Stimulated activated CD4-positive, alpha-beta T cell treated with anti-CD3 and anti-CD28 coated beads, Interleukin-1b, Interleukin-23, amount 100 ng/mL, for 1 hour (primary cell): ENCODE measurements around the gene CEP152.

Experiments used
- DNase-seq, 2 donors: peaks; one replicate each; pipeline ENCODE4 v3.0.0-alpha.2; 2020; ENCODE audit warnings: low read depth in 2 of 2

Gene CEP152

DNA sequence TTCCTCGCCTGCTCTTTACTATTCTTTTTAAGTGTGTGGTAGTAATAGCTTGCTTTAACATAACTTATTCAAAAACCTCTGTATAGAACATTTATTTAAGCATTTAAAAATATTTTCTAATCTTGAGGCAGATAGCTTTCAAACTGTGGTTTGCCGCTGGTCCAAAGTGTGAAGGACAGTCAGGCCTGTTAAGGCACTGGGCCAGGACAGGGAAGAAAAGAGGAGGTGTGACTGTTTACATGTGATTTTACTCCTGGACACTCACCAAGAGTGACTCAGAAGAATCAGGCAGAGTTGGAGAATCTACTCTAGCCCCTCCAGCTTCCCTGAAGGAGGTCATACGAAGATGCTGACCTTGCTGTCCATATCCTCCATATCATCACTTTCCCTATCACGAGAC lies 44.7 kb downstream of the CEP152 start:
- no peak for DNase-seq

DNA sequence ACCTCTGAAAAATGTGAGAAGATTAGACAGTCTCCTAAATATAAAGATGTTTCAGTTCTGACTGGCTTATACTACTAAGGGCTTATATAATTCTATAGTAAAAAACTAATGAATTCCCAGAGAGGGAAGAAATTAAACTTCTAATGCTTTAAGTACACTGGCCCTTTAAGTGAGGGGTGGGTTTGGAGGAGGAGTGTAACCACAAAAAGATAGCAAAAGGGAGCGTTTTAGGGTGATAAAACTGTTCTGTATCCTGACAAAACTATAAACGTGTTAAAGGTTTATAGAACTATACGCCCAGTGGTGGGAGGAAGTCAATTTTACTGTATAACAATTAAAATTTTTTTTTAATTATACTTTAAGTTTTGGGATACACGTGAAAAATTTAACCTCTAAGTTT lies 45.8 kb downstream of the CEP152 start:
- DNase-seq: no peak

DNA sequence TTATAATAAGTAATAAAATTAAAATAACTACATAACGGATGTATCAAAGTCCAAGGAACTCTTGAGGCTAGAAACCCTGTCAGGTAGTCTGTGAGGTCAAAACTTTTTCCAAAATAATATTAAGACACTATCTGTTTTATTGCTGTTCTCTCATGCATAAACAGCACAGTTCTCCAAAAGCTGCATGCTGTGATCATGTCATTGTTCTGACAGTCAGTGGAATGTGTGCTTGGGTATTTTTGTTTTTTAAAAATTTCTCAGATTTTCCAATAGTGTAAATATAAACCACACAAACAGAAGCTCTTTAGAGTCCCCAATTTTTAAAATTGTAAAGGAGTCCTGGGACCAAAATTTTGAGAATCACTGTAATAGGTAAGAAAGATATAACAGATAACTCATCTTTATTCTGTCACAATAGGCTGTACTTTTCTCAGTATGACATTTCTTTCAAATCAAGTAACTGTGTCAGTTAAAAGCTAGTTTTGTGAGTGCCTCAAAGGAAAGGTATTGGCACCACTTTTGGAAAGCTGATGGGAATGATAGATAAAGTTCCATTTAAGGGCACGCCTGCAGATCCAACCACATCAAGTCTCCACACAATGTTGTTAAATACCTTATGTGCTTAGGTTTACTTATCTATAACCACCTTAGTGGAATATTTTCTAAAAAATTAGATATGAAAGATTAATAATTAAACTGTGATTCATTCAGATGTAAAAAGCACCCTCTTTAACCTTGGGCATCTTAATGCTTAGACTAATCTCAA lies 49.3 kb downstream of the CEP152 start:
- no peak for DNase-seq

DNA sequence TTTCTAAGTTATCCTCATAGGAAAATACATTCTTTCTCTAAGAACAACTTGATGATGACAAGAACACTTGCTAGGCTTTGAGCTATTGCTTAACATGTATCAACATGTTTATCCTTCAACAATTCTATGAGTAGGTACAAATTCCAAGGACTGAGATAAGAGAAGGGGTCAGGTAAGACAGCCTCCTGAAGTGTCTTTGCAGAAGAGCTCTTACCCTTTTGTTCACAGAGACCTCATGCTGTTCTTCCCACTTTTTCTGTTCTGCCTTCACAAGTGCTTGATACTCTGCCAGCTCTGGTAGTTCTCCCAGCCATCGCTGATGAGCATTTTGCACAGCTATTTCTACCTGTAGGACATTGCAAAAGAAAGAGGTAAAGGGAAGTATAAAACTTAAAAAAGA lies 50.9 kb downstream of the CEP152 start:
- no peak for DNase-seq

DNA sequence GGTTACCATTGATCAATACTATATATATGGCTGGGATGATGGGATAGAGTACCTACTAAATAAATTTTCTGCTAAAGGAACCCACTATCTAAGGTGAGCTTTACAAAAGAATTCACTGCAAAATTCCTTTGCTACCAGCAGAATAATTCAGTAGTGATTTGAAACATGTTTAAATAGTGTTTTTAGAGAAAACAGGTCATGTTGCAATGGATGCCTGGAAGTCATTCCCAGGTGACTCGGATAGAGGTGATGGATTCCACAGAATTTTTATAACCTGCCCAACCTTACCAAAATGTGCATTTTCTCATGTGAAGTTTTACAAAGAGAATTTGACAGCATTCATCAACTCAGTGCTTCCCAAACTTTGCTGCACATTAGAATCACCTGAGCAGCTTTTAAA lies 53.2 kb downstream of the CEP152 start:
- no peak for DNase-seq

DNA sequence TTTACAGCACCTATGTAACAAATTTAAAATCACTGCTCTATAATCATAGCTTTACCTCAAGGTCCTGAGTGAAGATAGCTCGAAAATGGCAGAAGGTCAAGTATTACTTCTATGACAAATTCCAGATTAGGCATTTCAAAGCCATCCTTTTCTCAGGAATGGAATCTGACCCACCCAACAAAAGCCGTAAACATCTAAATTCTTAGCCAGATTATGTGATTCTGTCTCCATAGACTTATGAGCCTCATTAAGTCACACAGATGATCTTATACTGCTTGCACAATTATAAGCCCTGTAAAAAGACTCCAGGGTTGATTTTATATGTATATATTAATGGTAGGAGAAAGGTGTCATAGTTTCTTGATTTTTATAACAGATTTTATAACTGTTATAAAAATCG lies 56.9 kb downstream of the CEP152 start:
- no peak for DNase-seq

DNA sequence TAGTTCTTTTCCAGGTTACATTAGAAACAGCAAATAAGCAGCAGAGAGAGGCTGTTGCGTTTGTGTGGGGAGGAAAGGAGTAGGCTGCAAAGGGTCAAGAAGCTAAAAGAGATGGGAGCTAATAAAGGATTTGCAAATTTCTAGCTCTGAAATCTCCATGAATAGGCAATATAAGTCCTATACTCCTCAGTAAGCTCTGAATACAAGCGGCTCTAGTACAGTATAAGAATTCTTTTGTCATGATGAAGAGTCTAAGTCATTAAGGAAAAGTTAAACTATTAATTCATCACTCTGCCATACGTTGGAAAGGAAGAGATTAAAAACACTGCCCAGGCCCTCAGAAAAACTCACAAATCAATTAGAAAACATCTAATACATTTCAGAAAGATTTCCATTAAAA lies 59.3 kb downstream of the CEP152 start:
- no peak for DNase-seq

DNA sequence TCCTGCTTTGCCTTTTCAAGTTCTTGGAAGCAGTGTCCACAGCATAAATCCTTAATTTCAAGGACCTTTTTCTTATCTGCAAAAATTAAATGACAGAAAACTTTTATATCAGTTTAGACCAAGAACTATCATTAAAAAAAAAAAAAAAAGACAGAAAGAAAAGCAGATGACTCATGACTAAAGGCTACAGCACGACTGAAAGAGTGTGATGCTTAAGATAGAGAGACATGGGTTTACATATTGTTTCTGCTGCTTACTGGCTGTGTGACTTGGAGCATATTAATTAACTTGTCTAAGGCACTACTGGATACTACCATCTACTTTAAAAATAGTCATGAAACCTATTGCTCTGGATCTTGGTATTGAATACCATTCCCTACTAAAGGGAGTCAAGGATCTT lies 62.3 kb downstream of the CEP152 start:
- no peak for DNase-seq

DNA sequence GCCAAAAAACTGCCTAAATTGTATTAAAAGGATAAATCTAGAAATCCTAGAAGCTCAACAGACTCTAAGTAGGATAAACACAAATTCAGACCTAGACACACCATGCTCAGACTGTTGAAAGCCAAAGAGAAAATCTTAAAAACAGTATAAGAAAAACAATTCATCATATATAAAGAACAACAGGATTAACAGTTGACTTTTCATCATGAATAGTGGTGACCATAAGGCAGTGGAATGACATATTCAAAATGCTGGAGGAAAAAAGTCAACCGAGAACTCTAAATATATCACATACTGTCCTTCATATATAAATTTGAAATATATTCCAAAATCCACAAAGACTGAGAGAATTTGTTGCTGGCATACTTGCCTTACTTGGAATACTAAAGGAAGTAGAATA lies 77.3 kb downstream of the CEP152 start:
- DNase-seq: no peak

DNA sequence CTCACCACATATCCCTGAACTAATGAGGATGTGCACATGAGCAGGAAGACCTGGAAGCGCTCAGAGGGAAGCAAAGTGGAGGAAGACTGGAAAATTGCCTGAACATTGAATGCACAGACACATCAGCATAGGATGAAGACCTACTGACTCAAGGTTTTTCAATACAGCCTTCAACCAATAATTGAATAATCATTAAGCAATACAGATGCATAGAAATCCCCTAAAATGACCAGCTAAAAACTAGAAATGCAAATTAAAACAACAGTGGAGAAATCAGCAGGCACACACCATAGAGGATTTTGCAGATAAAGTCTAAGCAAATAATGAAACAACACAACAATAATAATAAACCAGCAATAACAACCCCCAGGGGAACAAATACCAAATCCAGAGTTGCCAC lies 80.4 kb downstream of the CEP152 start:
- no peak for DNase-seq

DNA sequence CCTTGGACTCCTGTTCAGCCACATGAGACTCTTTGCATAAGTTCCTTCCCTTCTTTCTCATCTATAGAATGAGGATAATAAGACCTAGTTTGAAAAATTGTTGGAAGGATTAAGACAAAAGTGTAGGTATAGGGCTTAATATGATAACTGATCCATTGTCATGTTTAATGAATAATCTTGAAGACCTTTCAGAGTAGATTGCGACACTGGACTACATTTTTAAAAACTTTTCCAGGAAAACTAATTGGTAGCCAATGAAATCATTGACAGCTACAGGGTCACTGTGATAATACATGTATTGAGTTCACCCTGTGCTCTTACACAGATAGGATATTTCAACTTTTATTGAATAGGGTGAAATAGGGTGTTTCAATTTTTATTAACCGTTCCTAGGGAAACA lies 86.9 kb downstream of the CEP152 start:
- DNase-seq: no peak

DNA sequence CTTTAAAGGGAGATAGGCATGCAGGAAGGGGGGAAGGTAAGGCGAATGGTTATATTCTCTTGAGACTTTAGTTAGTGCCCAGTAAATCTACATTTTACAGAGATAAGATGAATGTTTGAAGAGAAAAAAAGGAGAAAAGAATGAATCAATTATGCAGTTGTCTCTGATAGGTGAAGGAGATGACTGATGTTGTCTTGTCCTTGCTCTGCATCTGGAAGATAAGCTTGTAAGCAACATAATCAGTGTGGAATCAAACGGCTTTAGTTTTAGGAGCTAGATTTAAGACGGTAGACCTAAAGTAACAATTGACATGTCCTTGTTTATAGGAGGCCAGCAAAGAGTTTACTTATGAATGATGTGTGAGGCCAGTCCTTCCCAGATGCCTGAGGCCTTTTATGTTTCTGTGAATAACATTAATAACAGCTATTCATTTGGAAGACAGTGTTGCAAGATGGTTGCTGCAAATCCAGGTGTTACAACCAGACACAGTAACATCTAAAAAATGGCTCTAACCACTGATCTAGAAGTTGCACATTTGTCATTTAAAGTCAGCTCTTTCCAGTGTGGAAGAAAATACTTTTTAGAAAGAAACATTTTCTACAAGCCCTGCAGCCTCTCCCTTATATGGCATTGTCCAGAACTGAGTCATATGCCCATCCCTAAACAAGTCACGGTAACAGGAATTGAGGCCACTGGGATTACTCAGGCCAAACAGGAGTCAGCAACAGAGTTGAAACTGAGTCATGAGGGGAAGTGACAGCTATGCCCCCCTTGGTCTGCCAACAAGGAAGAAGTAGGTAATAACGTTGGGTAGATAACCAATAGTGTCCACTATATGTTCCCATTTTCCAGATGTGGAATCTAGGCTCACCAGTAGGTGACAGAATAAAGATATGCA lies 87.9 kb downstream of the CEP152 start:
- no peak for DNase-seq

DNA sequence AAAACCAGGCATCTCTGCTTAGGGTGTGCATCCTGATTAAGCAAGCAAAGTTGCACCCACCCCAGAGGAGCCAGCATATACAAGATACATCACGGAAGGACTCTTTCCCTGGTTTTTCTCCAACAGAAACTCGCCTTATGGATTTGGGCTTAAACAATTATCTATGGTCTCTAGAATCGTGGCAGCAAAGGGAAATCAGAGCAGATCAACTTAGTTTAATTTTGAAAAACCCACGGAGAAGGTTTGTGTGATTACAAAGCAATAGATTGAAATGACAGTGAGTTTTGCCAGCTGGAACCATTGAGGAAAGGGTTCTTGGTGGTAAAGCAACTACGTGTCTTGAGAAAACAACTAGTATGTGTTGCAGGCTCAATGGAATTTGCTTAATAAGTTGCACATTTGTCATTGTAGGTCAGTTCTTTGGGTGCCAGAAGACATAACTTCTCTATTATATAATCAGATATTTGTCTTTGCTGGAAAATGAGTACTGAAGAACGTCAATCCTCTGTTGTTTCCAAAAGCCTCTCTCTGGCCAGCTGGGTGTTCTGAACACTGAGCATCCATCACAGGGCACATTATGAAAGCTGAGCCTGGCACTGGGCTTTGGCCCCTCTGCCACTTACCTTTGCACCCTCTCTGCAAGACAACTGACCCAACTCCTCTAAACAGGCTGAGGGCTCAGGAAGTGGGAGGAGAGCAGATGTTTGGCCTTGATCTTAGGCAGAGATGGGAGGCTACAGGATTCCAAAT lies 89.6 kb downstream of the CEP152 start:
- DNase-seq: no peak

DNA sequence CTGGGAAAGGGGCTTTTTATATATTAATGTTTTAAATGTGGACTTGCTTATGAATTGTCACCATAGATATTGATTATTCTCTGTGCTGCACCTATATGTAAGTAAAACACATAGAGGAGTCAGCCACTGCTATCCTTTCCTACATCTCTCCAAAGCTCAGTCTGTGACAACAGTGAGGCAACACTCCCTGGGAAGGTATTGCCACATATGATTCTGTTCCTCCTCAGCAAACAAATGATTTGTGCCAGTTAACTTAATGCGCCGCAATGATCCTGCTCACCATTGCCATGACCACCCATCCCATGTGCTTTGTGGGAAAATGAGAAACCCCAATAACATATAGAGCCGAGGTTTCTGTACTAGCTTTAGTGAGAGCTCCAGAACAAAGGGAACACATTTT lies 90.2 kb downstream of the CEP152 start:
- no peak for DNase-seq

DNA sequence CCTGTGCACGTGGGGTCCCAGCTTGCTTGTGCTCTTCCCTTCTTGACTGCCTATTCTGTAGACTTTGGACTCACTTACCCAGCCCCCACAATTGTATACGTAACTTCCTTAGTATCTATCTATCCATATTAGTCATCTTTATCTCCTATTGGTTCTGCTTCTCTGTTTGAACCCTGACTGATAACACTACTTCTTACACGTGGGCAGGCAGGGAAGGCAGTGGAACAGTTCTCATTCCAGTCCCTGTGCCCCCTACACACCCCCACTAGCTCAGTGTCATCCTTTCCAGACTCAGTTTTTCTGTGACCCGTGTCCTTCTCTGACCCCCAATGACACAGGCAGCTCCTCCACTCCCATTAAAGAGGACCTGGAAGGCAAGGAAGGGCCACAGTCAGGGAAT lies 91.2 kb downstream of the CEP152 start:
- no peak for DNase-seq

DNA sequence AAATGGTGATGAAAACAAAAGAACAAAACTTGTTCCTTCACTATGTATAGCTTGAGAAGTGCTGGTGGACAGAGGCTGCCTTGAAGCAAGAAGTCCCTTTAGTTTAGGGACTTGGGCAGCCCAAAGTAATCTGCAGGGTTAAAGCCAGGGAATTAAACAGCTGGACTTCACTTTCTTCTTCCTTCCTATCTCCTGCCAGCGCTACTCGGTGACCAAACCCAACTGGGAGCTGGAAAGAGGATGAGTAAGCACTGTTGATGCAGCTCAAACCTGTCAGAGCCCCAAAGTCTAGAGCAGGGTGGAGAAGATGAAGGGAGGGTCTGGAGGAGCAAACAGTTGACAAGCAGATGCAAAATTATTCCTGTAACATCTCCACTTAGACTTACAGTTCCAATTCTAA lies 92.2 kb downstream of the CEP152 start:
- no peak for DNase-seq

DNA sequence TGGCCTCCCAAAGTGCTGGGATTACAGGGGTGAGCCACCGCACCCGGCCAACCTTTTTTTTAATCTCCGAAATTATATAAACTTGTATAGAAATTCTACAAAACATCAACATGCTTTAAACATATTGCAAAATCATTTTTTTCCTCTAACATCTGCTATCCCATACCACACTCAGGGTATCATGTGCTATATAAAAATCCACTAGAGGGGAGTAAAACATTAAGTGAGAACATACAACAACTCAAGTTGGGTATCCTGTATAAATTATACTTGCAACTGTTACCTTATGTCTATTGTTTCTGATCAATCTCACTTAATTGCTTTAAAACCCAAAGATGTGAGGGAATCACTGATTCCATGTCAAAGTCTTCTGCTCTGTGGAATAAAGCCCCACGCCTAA lies 93.4 kb downstream of the CEP152 start:
- DNase-seq: no peak

DNA sequence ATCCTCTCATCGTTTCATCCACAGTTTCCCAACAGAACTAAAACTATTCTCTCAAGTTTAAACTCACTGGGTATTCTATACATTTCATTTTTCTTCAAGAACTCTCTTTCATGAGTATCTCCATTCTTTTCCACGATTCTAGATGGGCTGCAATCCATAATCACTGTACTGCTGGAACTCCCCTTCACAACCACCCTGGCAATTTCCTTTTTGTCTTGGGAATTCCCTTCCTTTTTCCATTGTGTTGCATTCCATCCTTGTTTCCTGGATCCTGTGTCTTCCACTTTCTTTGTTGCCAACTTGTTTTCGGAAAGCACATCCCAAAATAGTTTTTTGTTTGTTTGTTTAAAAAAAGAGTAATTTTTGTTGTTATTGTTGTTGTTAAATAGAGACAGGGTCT lies 98.3 kb downstream of the CEP152 start:
- no peak for DNase-seq

DNA sequence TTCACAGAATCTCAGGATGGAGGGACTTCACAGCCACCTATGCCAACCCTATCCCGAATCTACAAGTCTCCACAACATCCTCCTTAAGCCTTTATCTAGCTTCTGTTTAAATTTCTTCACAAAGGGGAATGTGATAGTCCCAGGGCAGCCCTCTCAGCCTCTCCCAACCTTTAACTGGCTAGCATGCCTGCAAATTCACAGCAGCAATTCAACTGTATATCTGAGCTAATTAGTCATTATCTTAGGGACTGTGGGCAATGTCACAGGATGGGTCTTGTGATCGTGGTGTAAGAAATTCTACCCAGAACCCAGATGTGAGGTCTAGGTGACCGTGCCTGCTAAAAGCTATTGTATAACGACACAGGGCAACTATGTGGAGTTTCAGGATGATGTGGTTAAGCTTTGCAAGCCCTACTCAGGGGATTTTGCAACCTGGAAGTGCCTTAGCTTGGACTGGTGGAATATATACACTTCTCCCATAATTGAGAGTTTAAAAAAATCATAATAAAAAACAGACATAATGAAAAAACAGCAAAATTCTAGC lies 99.8 kb downstream of the CEP152 start:
- no peak for DNase-seq

DNA sequence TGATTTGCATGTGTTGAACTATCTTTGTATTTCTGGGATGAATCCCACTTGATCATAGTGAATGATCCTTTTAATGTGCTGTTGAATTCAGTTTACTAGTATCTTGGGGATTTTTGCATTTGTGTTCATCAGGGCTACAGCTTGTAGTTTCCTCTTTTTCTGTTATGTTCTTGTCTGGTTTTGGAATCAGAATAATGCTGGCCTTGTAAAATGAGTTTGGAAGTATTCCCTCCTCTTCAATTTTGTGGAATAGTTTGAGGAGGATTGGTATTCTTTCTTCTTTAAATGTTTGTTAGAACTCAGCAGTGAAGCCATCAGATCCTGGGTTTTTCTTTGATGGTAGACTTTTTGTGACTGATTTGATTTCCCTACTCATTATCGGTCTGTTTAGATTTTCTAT lies 102.2 kb downstream of the CEP152 start:
- DNase-seq: no peak

DNA sequence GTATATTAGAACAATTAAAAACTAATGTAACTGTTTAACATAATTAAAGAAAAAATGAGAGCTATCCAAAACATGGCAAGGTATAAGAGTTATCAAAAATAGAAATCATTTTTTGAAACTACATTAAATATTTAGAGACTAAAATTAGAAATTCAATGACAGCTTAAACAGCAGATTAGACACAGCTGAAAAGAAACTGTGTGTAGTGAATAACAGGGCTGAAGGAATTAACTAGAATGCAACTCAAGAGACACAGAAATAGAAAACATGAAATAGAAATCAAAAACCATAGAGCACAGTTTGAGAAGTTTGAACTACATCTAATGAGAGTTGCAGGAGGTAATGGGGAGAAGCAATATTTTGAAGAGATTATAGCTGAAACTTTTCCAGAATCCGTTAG lies 105.5 kb downstream of the CEP152 start:
- DNase-seq: no peak

DNA sequence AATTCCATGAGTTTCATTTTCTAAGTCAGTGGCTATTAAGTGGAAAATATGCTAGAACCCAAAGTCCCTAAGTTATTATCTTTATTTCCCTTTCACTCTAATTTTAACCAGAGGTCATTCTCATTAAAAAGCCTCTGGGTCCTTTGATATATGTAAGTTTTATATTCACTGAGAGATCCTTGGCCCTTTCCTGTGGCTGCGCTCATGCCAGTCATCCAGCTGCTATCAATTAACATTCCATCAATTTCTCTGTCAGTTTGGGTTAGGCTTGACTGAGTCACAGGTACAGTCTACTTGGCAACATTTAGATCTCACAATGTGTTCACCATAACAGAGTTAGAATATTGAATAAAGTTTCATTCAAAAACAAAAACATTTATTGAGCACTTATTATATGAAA lies 107.3 kb downstream of the CEP152 start:
- DNase-seq: no peak
